Measurements from ENCODE around the gene C1QTNF6. TPM values are rescaled to one million over a fixed set of nuclear protein-coding genes. Genes with fewer than 3 reads are reported as not detected.

C1QTNF6 gene
- total RNA-seq, 1 donor from 2014 or later, result 5.1 TPM

DNA sequence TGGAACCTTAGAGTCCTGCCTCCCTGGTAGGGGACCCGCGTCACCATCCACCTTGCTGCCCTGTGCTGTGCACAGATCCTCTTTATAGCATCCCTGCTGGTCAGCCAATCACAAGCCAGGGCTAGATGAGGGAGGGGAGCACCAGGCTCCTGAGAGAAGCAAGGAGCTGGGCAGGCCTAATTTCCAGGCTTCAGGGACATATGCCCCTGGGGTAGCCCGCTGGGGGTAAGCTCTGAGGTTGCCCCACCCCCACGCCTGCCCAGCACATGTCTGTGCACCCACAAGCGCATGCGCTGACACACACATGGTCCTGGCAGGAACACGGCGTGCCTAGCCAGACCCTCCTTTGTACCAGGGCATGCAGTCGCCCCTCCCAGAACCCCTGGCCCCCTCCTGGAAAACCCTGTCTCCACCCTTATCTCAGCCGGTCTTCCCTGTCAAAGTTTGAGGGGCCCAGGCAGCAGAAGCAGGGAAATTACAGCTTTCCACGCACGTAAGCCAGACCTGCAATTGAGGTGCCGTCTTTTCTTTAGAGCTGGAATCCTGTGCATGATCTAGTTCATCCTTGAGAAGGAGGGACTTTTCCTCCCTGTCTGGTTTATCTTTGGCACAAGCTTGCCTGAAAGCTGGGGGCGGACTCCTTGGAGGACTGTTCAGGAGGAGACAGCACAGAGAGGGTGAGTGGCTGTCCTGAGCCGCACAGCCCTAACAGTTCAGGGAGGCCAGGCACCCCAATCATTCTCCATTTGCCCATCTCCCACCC lies 22.2 kb upstream of the C1QTNF6 start:
- TF ChIP-seq, protein P1, sequence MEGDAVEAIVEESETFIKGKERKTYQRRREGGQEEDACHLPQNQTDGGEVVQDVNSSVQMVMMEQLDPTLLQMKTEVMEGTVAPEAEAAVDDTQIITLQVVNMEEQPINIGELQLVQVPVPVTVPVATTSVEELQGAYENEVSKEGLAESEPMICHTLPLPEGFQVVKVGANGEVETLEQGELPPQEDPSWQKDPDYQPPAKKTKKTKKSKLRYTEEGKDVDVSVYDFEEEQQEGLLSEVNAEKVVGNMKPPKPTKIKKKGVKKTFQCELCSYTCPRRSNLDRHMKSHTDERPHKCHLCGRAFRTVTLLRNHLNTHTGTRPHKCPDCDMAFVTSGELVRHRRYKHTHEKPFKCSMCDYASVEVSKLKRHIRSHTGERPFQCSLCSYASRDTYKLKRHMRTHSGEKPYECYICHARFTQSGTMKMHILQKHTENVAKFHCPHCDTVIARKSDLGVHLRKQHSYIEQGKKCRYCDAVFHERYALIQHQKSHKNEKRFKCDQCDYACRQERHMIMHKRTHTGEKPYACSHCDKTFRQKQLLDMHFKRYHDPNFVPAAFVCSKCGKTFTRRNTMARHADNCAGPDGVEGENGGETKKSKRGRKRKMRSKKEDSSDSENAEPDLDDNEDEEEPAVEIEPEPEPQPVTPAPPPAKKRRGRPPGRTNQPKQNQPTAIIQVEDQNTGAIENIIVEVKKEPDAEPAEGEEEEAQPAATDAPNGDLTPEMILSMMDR (IDR thresholded peaks at IDR 0.05; ENCODE audit: insufficient read depth, low read length, poor library complexity, severe bottlenecking), result no peak
- Histone ChIP-seq H3K36me3 (ENCODE audit: control insufficient read depth, insufficient read depth, low read length) (no peaks in the 10 kb centered on the region), H3K27me3 (ENCODE audit: control insufficient read depth, insufficient read depth, low read length) (peaks cover 29% of the 10 kb centered on the region), H3K4me3 (ENCODE audit: low read depth, low read length) (no peak overlapping the region)
- DNase-seq (ENCODE audit: low read depth), result no peak

GRCh38 chr22:37209140-37209845 lies 21.2 kb upstream of the C1QTNF6 start:
- TF ChIP-seq, protein P1 (IDR thresholded peaks at IDR 0.05; ENCODE audit: insufficient read depth, low read length, poor library complexity, severe bottlenecking), result no peak
- no peak for DNase-seq (ENCODE audit: low read depth)
- no peaks in the 10 kb centered on the region for H3K36me3 ChIP-seq (ENCODE audit: control insufficient read depth, insufficient read depth, low read length)
- H3K27me3 ChIP-seq (ENCODE audit: control insufficient read depth, insufficient read depth, low read length), result peaks cover 29% of the 10 kb centered on the region
- H3K4me3 ChIP-seq (ENCODE audit: low read depth, low read length), result no peak overlapping the region

- Histone ChIP-seq H3K36me3 (ENCODE audit: control insufficient read depth, insufficient read depth, low read length) (no peaks in the 10 kb centered on the region), H3K4me3 (ENCODE audit: low read depth, low read length) (no peak overlapping the region), H3K27me3 (ENCODE audit: control insufficient read depth, insufficient read depth, low read length) (peaks cover 24% of the 10 kb centered on the region)
- DNase-seq (ENCODE audit: low read depth), result no peak
- TF ChIP-seq, protein P1 (IDR thresholded peaks at IDR 0.05; ENCODE audit: insufficient read depth, low read length, poor library complexity, severe bottlenecking), result no peak
Observed at GRCh38 chr22:37208401-37209139, 20.5 kb upstream of the C1QTNF6 start.

DNA sequence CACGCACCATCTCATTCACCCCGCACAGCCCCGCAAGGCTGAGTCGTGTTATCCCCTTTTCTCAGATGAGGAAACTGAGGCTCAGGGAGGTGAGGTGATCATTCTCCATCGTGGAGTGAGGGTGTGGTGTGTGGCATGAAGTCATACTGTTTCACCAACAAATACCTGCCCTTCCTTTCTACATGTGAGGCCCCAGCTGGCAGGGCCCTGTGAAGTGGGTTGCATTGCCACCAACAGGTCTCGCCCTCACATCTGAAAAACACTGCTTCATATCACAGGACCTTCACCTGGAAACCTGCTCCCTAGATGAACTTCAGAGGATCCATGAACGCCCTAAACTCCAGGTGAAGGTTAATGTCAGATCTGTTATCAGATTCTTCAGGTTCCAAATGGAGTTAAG lies 19.9 kb upstream of the C1QTNF6 start:
- Histone ChIP-seq H3K27me3 (ENCODE audit: control insufficient read depth, insufficient read depth, low read length) (peaks cover 23% of the 10 kb centered on the region), H3K36me3 (ENCODE audit: control insufficient read depth, insufficient read depth, low read length) (no peaks in the 10 kb centered on the region), H3K4me3 (ENCODE audit: low read depth, low read length) (no peak overlapping the region)
- DNase-seq (ENCODE audit: low read depth), result no peak
- TF ChIP-seq, protein P1 (IDR thresholded peaks at IDR 0.05; ENCODE audit: insufficient read depth, low read length, poor library complexity, severe bottlenecking), result no peak

- H3K36me3 ChIP-seq (ENCODE audit: control insufficient read depth, insufficient read depth, low read length), result no peaks in the 10 kb centered on the region
Observed at GRCh38 chr22:37206841-37207821, 19.1 kb upstream of the C1QTNF6 start.

More at GRCh38 chr22:37206841-37207821, 19.1 kb upstream of the C1QTNF6 start:
- DNase-seq (ENCODE audit: low read depth), result no peak
- TF ChIP-seq, protein P1 (IDR thresholded peaks at IDR 0.05; ENCODE audit: insufficient read depth, low read length, poor library complexity, severe bottlenecking), result no peak
- no peak overlapping the region for H3K4me3 ChIP-seq (ENCODE audit: low read depth, low read length)
- H3K27me3 ChIP-seq (ENCODE audit: control insufficient read depth, insufficient read depth, low read length), result peaks cover 17% of the 10 kb centered on the region

Data from kidney epithelial cell (primary cell).